Activated CD4-positive, CD25-positive, alpha-beta regulatory T cell treated with anti-CD3 and anti-CD28 coated beads, Interleukin-2, amount 50 U/mL, for 24 hours (primary cell): Measurements from ENCODE around the gene GALNTL6.

ENCODE experiments used
- ATAC-seq, 2 donors: fragments of 150-1000 bp; cut with Tn5 transposase; one replicate each; pipeline ENCODE4 v1.10.0; 2021; ENCODE audit warnings: mild to moderate bottlenecking in 1 of 2, moderate library complexity in 1 of 2

The GALNTL6 gene

DNA sequence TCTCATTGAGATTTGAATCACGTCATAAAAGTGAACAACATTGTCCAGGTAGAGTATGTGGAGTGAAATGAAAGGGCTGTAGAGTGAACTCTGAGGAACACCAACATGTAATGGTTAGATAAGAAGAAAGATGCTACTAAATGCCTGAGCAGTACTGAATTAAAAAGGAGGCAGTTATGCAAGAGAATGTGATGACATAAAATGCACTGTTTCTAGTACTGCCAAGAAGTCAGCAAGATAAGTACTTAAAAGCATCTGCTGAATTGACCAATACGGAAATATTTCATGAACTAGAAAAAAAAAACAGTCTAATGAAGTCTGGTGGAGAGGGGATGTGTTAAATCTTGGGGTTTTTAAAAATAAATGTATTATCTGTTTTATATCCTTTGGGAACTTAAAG is 771.6 kb downstream of the GALNTL6 start:
- no peak for ATAC-seq

DNA sequence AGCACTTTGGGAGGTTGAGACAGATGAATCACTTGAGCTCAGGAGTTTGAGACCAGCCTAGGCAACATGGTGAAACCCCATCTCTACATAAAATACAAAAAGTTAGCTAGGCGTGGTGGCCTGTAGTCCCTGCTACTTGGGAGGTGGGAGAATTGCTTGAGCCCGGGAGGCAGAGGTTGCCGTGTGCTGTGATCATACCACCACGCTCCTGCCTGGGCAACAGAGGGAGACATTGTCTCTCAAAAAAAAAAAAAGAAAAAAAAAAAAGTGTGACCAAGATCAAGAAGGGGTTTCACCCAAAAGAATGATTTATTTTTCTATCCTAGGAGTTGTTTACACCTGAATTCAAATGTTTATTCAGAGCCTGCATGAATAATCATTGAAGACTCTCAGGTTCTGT is 783.0 kb downstream of the GALNTL6 start:
- ATAC-seq, result no peak

DNA sequence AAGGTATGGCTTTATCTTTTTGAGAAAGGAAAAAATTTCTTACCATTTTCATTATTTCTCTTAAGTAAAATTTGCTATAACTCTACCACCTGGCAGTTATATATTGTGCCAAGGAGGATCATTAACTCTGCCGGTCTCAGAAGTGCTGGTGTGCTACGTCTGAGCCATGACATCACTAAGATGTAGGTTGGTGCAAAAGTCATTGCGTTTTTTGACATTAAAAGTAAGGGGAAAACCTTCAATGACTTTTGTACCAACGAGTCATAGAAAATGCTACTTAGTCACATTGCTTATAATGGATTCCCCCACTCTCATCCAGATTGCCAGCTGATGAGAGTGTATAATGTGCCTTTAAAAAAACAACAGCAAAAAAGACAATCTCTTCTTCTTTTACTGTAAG is 786.4 kb downstream of the GALNTL6 start:
- ATAC-seq, result no peak

DNA sequence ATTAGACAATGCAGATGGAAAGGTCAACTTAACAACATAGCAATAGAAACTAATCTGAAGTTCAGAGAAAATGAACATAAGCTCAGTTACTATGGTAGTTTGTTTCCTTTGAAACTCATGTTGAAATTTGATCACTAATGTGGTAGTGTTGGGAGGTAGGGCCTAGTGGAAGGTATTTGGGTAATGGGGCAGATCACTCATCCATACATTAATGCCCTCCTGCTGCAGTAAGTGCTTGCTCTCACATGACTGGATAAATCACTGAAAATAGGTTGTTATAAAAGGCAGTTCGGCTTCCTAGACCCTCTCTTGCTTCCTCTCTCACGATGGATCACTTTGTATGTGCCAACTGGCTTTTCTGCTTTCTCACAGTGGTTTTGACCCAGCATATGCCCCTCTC is 788.0 kb downstream of the GALNTL6 start:
- ATAC-seq, result no peak

DNA sequence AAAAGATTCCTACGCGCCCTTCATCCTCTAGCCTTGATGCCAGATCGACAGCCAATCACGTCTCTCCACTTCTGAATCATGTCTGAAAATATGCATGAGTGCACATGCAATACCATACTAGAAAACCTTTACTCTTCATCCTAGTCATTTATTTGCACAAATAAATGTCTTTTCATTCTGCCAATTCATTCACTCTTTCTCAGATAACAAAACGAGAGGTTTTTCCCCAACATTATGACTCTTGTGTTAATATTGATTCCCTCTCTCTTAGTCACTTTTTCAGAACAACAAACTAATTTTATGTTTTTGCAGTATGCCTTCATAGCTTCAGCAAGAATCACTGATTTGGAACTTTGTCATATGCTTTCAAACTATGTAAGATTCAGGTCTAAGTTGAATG is 806.0 kb downstream of the GALNTL6 start:
- no peak for ATAC-seq

DNA sequence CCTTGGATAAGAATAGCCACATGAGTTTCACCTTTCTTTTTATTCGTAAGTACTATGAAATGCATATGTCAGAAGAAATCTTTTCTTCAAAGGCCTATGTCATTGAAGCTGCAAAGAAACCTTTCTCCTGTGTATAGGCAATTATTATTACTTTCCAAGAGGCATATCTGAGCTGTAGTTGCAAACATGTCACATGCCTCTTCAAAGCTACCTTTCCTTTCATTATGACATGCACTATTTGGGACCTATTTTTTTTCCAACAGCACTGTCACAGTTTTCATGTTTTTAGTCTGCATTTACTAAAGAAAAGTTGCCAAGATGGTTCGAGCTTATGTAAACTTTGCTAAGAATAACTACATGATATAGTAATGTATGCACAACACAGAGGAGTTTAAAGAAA is 806.6 kb downstream of the GALNTL6 start:
- no peak for ATAC-seq

DNA sequence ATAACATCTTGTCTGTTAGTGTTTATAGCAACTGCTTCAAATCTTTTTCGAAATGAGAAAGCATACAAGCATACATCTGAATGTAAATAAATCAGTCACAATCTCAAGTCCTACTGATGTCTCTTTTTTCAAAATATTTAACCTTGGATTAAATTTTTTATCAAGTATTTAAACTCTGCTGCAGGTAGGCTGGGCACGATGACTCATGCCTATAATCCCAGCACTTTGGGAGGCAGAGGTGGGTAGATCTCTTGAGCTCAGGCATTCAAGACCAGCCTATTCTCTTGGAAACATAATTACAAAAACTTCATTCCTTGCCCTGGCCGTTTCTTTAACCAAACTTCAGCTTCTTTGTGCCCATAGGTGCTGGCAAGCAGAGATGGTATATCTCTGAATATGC is 815.1 kb downstream of the GALNTL6 start:
- no peak for ATAC-seq

DNA sequence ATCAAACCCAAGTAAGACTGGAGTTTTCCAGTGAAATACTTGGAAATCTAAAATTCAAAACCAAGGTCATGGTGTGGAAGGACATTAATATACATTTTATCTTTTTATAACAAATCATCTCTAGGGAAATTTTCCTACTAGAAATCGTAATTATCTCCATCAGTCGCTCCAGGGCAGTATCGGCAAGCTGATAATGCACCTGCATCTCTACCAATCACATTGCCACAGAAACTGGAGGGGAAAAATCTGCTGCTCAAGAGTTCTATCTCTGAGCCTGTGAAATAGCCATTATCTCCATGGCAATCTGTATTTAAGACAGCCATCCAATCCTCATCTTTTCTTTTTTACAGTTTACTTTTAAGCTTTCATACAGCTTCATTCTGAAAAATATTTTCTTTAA is 817.1 kb downstream of the GALNTL6 start:
- no peak for ATAC-seq

DNA sequence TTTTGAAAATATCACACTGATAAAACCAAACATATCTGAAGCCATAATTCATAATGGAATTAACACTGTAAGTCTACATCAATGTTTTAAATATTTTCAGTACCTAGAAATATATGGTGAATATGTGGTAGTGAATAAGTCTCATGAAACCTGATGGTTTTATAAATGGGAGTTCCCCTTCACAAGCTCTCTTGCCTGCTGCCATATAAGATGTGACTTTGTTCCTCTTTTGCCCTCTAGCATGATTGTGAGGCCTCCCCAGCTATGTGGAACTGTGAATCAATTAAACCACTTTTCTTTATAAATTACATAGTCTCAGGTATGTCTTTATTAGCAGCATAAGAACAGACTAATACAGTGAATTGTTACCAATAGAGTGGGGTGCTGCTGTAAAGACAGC is 818.6 kb downstream of the GALNTL6 start:
- ATAC-seq, result no peak

DNA sequence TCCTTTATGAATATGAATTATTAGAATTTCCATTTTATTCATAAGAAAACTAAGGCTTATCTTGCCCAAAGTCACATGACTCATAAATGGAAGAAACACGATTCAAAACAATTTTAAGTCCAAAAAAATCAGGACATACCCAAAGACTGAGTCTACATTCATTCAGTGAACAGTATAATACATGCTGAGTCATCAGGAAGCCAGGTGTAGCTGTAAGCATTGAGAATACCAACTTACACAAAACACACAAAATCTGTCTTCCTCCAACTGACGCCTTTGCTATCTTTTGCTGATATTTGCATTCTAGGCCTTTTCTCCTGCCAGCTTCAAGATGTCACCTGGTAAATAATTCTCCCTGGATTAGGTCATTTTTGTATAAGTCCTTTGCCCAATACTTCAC is 835.3 kb downstream of the GALNTL6 start:
- ATAC-seq, result no peak

DNA sequence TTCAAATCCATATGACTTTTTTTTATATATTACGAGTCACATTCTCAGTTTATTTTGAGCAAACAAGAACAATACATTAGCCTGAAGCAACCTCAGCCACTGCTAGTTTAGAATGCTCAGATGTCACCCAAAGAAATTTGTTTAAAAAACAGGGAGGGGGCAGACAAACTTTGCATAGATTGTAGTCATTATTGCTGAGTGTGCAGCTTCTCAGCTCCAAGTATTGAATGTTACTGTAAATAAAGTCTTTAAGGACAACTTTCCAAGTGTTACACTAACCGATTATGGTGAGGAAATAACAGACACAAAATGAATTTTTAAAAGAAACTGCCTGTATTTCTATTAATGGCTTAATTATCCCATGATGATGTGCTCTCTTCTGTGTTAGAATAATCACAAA is 835.9 kb downstream of the GALNTL6 start:
- ATAC-seq, result no peak

DNA sequence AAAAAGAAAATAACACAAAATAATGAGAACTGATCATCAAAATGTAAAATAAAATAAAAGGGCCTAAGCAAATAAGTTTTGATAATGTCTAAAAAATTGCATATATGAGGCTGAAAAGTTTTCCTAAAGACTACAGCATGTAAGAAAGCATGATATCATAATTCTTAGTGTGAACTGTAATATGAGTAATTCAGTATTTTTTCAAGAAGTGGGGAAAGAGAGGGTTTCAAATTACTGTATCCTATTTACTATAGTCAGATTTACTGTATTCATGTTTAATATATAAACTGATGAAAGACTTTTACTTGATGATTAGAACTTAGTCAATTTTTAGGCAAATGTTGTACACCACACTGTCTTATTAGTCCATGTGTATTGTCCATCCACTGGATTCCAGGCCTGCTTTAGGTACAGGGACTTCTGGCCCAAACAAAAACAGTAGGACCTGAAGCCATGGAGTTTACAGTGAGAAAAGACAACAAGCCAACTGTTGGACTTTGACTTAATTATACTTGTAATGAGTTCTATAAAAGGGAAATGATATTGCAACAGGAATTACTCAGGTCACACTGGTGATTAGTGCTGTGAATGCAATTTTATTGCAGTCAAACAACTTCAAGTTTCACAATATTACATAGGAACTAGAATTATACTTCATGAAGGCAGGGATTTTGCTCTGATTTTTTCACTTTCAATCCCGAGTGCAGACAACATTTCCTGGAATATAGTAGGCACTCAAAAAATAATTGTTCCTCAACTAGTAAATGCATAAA is 837.7 kb downstream of the GALNTL6 start:
- ATAC-seq, result no peak

DNA sequence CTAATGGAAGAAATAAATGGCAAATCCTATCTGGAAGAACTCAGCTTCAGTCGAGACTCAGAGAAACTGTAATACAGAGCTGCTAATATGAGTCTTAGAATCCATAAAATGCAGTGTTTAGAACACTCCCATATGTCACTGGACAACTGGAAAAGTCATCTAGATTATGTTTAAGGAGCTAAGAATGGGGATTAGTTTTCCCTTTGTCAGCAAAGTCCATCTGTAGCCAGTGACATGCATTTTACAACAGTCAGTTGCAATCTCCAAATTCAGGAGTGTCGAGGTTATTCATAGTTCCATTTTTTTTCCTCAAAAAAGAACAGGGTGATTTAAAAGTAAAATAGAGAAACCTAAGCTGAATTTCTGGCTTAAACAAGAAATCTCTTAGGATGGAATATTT is 838.8 kb downstream of the GALNTL6 start:
- ATAC-seq, result no peak

DNA sequence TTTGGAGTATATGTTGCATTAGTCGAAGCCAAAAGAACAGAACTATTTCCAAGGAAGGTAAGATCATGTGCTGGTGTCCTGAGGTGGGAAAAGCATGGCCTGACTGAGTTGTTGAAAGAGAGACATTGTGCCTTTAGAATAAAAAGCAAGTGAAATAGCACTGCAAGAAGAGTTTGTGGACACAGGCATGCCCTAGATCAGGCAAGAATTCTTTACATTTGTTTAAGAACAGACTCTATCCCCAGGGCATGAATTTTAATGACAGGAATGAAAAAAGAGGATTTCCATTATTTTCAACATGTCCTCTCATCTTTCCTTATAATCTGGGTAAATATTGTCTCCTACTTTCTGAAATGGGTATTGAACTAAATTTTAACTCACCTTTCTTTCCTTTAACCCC is 839.2 kb downstream of the GALNTL6 start:
- ATAC-seq, result no peak

DNA sequence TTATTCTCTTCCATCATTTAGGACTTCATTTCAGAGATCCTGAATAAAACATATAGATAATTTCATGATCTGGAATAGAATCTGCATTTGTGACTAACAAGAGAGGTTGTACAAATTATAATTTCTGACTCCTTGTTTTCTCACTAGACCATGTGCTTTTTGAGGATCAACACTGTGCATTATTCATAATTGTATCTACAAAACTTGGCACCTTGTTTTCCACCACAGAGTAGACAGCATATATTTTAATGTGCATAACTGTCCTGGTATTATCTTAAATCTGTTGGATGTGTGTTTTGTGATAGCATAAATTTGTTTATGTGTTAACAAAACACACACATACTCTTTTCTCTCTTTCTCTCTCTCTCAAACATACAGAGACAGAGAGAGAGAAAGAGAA is 840.5 kb downstream of the GALNTL6 start:
- no peak for ATAC-seq

DNA sequence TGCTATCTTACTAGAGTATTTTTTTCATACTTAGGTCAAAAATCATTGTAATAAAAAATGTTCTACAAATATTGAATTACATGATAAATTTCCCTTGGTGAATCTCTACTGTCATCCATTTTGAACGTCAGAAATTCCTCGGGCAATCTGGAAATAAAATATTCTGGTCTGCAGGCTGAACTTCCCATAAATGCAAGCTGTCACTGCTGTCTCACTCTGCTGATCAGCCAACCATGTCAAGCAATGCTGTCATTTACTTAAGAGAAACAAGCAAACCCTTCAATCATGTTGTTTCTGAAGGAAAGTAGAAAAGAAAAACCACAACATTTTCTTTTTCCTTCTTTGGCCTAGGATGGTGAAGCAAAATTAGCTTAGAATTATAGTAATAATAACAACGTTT is 841.3 kb downstream of the GALNTL6 start:
- ATAC-seq, result no peak

DNA sequence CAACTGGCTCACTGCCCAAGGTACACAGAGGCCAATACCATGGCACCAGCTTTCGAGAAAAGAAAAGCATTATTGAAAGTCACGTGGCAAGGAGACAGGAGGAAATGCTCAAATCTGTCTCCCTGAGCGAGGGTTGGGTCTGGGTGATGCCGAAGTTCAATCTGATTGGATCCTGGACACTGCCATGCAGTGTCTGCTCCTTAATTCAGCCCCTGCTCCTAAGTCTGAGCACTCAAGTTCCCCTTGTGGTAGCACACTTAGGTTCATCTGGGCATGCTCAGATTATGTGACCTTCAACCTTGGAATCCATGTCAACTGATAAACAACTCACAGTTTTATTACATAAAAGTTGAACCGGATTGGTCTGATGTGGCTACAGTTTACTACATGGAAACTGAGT is 842.9 kb downstream of the GALNTL6 start:
- ATAC-seq, result no peak

DNA sequence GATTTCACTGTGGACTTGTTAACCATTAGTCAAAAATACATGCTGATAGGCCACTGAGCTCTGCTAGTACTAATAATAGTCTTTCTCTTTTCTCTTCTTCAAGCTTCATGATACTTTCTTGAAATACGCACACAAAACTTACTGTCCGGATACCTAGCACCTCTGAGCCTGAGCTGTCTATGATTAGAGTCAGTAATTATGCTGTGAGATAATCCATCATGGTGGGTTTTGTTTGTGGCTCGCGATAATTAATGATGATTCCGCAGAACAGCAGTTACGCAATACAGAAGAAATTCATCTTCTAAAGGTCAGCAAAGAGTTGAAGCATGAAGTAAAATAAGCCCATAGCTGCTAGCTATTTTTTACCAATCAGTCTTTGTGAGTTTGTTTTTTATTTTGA is 843.9 kb downstream of the GALNTL6 start:
- ATAC-seq, result no peak

DNA sequence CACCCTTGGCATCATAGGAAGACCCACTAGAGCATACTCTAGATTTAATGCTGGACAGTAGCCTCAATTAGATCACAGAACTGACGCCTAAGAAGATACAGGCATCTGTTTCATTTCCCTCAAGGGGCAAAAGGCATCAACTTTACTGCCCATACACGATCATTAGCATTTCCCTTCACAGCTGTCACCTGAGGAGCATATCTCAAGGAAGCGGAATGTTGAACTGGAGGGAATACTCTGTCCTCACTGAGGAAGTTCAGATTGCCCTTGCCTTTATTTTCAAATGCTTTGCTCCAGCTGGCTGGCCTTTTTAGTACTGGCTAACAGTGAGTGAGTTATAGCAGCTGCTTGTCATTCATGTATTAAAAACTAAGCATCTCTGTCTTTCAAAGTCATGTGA is 847.0 kb downstream of the GALNTL6 start:
- ATAC-seq, result no peak

DNA sequence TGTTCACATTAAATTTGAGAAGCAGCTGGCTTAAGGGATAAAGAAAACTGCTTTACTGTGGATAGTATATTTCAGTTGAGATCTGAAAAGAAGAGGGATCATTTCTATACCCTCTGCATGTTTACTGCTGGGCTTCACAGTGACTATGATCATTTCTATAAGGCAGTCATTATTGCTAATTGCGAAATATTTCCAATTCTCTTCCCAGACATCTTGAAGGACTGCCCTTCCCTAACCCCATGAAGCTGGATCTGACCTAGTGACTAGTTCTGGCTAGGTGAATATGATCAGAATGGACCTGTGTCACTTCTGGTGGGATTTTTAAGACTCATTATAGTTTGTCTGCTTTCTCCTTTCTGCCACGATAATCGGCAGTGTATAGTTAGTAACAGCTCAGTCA is 848.9 kb downstream of the GALNTL6 start:
- no peak for ATAC-seq

DNA sequence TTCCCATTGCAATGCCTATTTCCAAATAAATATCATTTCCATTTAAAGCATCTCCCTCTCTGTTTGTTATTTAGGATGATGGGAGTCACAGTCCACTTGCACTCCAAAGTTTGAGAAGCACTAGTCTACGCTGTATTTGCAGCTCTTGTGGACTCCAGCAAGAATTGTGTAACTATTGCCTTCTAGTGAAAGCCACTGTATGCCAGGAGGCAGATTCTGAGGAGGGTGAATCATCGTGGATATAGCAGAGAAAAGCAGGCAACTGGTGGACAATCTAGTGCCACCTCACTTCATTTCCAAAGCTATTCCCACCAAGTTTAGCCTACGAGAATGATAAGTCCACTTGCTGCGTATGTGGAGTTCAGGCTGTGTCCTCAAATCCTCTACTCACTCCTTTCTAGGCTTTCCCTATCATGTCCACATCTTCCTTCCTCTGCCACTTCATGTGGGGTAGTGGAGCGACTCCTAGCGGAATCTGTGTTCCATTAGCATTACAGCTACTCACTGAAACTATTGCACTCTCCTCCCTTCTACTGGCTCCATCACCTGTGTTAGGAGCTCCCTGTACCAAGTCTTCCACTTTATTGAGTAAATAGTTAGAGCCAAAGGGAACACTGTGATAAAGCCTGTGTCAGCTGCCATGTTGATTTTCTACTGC is 853.6 kb downstream of the GALNTL6 start:
- no peak for ATAC-seq

DNA sequence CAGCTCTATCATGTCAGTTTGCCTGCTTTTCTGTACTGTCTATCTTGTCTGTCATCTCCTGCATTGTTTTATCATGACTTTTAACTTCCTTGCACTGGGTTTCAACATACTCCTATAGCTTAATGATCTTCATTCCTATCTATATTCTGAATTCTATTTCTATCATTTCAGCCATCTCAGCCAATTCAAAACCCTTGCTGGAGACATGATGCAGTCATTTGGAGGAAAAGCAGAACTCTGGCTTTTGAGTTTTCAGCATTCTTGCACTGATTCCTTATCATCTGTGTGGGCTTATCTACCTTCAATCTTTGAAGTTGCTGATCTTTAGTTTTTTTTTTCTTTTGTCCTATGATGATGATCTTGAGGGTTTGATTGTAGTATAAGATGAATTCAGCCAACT is 861.6 kb downstream of the GALNTL6 start:
- ATAC-seq, result no peak

DNA sequence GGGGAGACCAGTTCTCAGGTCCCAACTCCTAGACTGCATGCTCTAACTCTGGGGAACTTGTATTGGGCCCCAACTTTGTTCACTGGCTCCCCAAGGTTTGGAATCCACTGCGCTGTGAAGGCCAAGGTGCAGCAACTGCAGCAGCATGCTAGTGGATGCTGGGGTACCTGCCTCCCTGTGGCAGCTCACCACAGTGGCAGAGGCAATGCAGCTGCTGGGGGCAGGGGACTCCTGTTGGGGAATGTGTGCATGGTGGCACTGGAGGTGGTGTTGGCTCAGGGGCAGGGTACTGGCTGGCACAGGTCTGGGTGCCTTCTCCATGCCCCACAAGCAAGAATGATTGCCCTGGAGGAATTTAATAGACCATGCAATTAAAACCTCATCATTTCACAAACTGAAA is 862.0 kb downstream of the GALNTL6 start:
- ATAC-seq, result no peak

DNA sequence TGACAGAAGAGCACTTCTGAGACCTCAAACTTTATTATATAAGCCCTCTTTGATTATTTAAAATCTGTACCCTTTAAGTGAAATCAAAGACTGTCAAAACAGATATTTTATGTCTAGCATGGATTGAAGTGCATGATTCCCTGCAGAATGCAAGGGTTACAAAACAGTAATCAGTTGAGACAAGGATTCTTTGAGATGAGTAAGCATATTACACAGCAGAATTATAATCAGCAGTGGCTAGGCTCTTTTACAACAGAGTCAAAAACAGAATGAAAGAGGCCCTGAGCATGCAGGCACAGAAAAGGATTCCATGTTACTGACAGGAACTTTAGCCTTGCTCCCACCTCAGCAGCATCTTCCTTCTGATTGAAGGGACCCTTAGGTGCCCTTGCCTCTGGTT is 867.5 kb downstream of the GALNTL6 start:
- no peak for ATAC-seq

DNA sequence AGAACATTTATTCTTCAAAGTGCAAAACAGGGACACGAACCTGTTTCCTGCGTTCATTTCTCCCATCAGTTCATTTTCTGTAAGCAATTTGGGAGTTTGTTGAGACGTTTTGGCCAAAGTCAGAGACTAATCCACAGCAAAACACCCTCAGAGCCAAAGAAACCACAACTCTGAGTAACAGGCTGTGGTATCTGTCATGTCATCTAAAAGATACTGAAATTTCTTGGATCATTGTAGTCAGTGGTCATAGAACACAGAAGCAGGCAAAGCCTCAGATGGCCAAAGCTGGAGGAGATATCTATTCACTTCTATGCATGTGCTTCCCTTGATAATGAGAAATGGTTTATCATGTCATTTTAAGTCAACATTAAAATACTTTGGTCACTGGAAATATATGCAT is 869.8 kb downstream of the GALNTL6 start:
- ATAC-seq, result no peak
